Keratinocyte (primary cell): ENCODE measurements around the gene PTPRN2. TPM values are rescaled to one million over a fixed set of nuclear protein-coding genes. Genes with fewer than 3 reads are reported as not detected.

Experiments
- DNase-seq: peaks from one replicate; pipeline ENCODE4 v3.0.0-alpha.2; 2011; ENCODE audit warnings: low read depth, missing footprints, low spot score
- FAIRE-seq: peaks from 2 replicates; lab custom pipeline; 2011; peaks lifted over from hg19 to GRCh38; lab: Jason Lieb, UNC
- H2AFZ ChIP-seq: 2 replicates; pipeline ENCODE4 v1.6.0; 2012; ENCODE audit warnings: low read length, control low read depth, inconsistent platforms; ENCODE audit not compliant: control insufficient read depth
- H3K27ac ChIP-seq: 2 replicates; pipeline ENCODE4 v1.5.1; 2011; ENCODE audit warnings: low read length; ENCODE audit not compliant: control insufficient read depth, insufficient read depth
- H3K27me3 ChIP-seq: 3 replicates; pipeline ENCODE4 v1.6.0; 2011; ENCODE audit warnings: low read length; ENCODE audit not compliant: control insufficient read depth, insufficient read depth; ENCODE audit errors: extremely low read depth
- H3K36me3 ChIP-seq, 2 experiments: 2 replicates in 1 of 2; 3 replicates in 1 of 2; pipeline ENCODE4 v1.5.1; 2011; ENCODE audit warnings: low read length in 2 of 2, mild to moderate bottlenecking in 1 of 2; ENCODE audit not compliant: control insufficient read depth in 2 of 2, insufficient read depth in 2 of 2; ENCODE audit errors: extremely low read depth in 1 of 2
- H3K4me1 ChIP-seq: 3 replicates; pipeline ENCODE4 v1.5.1; 2011; ENCODE audit warnings: low read length; ENCODE audit not compliant: control insufficient read depth, insufficient read depth; ENCODE audit errors: extremely low read depth
- H3K4me2 ChIP-seq: 3 replicates; pipeline ENCODE4 v1.6.0; 2011; ENCODE audit warnings: low read depth, low read length; ENCODE audit not compliant: control insufficient read depth, insufficient read depth; ENCODE audit errors: extremely low read depth
- H3K4me3 ChIP-seq, 3 experiments: fragments of 200-600 bp in 1 of 3; sonication (generic) in 1 of 3; 2 replicates in 2 of 3; 3 replicates in 1 of 3; pipeline ENCODE4 v1.5.1; 2011 to 2016; ENCODE audit warnings: low read length in 3 of 3, mild to moderate bottlenecking in 3 of 3, control low read depth in 2 of 3, inconsistent platforms in 1 of 3, low read depth in 1 of 3, mixed read lengths in 1 of 3, mixed run types in 1 of 3, moderate library complexity in 1 of 3; ENCODE audit not compliant: control insufficient read depth in 2 of 3, insufficient read depth in 2 of 3; ENCODE audit errors: extremely low read depth in 1 of 3
- H3K79me2 ChIP-seq: 2 replicates; pipeline ENCODE4 v1.6.0; 2012; ENCODE audit warnings: low read length; ENCODE audit not compliant: control insufficient read depth, insufficient read depth
- H3K9ac ChIP-seq: 3 replicates; pipeline ENCODE4 v1.6.0; 2011; ENCODE audit warnings: low read length; ENCODE audit not compliant: control insufficient read depth, insufficient read depth; ENCODE audit errors: extremely low read depth
- H3K9me1 ChIP-seq: 3 replicates; pipeline ENCODE4 v1.6.0; 2011; ENCODE audit warnings: low read length; ENCODE audit not compliant: control insufficient read depth, insufficient read depth; ENCODE audit errors: extremely low read depth
- H3K9me3 ChIP-seq: 2 replicates; pipeline ENCODE4 v1.5.1; 2012; ENCODE audit warnings: low read depth, low read length; ENCODE audit not compliant: control insufficient read depth
- H4K20me1 ChIP-seq: 3 replicates; pipeline ENCODE4 v1.6.0; 2011; ENCODE audit warnings: low read length; ENCODE audit not compliant: control insufficient read depth, insufficient read depth; ENCODE audit errors: extremely low read depth
- EZH2 ChIP-seq: IDR thresholded peaks from one replicate; pipeline ENCODE4 v1.6.1; 2012; ENCODE audit warnings: inconsistent platforms, mild to moderate bottlenecking, low read length, moderate library complexity
- dilution Hi-C: fragments of 300-500 bp; cut with MboI; formaldehyde crosslinking; loops from one replicate; pipeline ENCODE4 v1.7.0; 2020; ENCODE audit warnings: low sequenced_read_pairs; ENCODE audit not compliant: extremely low pct_ligation_motif_present
- polyA plus RNA-seq, 5 experiments: library from polyadenylated mRNA; depleted of rRNA in 3 of 5; stranded (reverse) in 3 of 5; stranded (forward) in 1 of 5; unstranded in 1 of 5; fragments of >200 nt; gene quantifications; 1 replicate in 1 of 5; 2 replicates in 3 of 5; 3 replicates in 1 of 5; pipeline versions ENCODE4 v1.2.1 to v1.2.3, GENCODE V29; 2011 to 2012; ENCODE audit warnings: missing spikeins in 2 of 5, low read depth in 1 of 5, low replicate concordance in 1 of 5
- TF ChIP-seq, protein P1 (sequence below), 3 experiments: IDR thresholded peaks in 1 of 3; conservative IDR thresholded peaks in 1 of 3; optimal IDR thresholded peaks in 1 of 3; 2 replicates in 2 of 3; 3 replicates in 1 of 3; pipeline versions ENCODE3 to v1.5.1; 2011; ENCODE audit warnings: low read length in 3 of 3, mild to moderate bottlenecking in 3 of 3, moderate library complexity in 2 of 3, control low read depth in 1 of 3, inconsistent platforms in 1 of 3; ENCODE audit not compliant: insufficient read depth in 2 of 3; ENCODE audit errors: extremely low read depth in 1 of 3

PTPRN2 gene
- polyA plus RNA-seq, 1 donor (not counting 4 experiments of a cell fraction or from before 2014, with no cell fraction given), result not detected

- FAIRE-seq, result no peak
- no peak for DNase-seq
- Histone ChIP-seq H3K27me3 (no peaks in the 10 kb centered on the region), H3K4me1 (no peaks in the 10 kb centered on the region), H3K27ac (no peak overlapping the region), H3K9me1 (no peaks in the 10 kb centered on the region), H2AFZ (no peak overlapping the region), H3K36me3 (no peaks in the 10 kb centered on the region), H3K9me3 (no peaks in the 10 kb centered on the region), H3K4me2 (no peak overlapping the region), H3K9ac (no peak overlapping the region), H3K79me2 (no peaks in the 10 kb centered on the region), H3K4me3 (no peak overlapping the region), H4K20me1 (no peaks in the 10 kb centered on the region)
- dilution Hi-C loops, result no loop called here
- no peak for TF ChIP-seq EZH2
- TF ChIP-seq, protein P1, sequence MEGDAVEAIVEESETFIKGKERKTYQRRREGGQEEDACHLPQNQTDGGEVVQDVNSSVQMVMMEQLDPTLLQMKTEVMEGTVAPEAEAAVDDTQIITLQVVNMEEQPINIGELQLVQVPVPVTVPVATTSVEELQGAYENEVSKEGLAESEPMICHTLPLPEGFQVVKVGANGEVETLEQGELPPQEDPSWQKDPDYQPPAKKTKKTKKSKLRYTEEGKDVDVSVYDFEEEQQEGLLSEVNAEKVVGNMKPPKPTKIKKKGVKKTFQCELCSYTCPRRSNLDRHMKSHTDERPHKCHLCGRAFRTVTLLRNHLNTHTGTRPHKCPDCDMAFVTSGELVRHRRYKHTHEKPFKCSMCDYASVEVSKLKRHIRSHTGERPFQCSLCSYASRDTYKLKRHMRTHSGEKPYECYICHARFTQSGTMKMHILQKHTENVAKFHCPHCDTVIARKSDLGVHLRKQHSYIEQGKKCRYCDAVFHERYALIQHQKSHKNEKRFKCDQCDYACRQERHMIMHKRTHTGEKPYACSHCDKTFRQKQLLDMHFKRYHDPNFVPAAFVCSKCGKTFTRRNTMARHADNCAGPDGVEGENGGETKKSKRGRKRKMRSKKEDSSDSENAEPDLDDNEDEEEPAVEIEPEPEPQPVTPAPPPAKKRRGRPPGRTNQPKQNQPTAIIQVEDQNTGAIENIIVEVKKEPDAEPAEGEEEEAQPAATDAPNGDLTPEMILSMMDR (optimal IDR thresholded peaks at IDR 0.05 in 1 of 3, IDR thresholded peaks at IDR 0.05 in 1 of 3, conservative IDR thresholded peaks at IDR 0.05 in 1 of 3; ENCODE audit: extremely low read depth in 1 of 3, insufficient read depth in 2 of 3, low read length in 3 of 3), result no peak
These were observed 371.4 kb downstream of the PTPRN2 start for GRCh38 chr7:158216198-158216597.

GRCh38 chr7:158209435-158209834 is 378.2 kb downstream of the PTPRN2 start:
- FAIRE-seq, result no peak
- dilution Hi-C loops, result no loop called here
- H3K9ac ChIP-seq, result no peak overlapping the region

More at GRCh38 chr7:158209435-158209834, 378.2 kb downstream of the PTPRN2 start:
- no peak overlapping the region for H3K4me3 ChIP-seq
- no peaks in the 10 kb centered on the region for H3K9me1 ChIP-seq
- H3K79me2 ChIP-seq, result no peaks in the 10 kb centered on the region
- H3K9me3 ChIP-seq, result no peaks in the 10 kb centered on the region
- no peaks in the 10 kb centered on the region for H3K36me3 ChIP-seq
- H3K4me1 ChIP-seq, result no peaks in the 10 kb centered on the region
- DNase-seq, result no peak
- H3K27ac ChIP-seq, result no peak overlapping the region
- no peak overlapping the region for H3K4me2 ChIP-seq
- no peaks in the 10 kb centered on the region for H4K20me1 ChIP-seq
- no peak overlapping the region for H2AFZ ChIP-seq
- no peak for TF ChIP-seq EZH2
- TF ChIP-seq, protein P1 (optimal IDR thresholded peaks at IDR 0.05 in 1 of 3, IDR thresholded peaks at IDR 0.05 in 1 of 3, conservative IDR thresholded peaks at IDR 0.05 in 1 of 3; ENCODE audit: extremely low read depth in 1 of 3, insufficient read depth in 2 of 3, low read length in 3 of 3), result no peak
- no peaks in the 10 kb centered on the region for H3K27me3 ChIP-seq
